Measurements from ENCODE around the gene SHLD2.
"Not testable (repeated sequence)": the region's sequence is repeated elsewhere in the genome, so short reads cannot be mapped to it uniquely, and the experiment has no call there.

Gene SHLD2

GRCh38 chr10:87089746-87090145, 5.3 kb upstream of the SHLD2 start:
- H3K9ac ChIP-seq (ENCODE audit: low read length): no peak overlapping the region
- peaks cover 24% of the 10 kb centered on the region for H3K4me1 ChIP-seq (ENCODE audit: insufficient read depth, low read length)
- no peak overlapping the region for H3K27ac ChIP-seq (ENCODE audit: low read depth, low read length)
- H3K9me3 ChIP-seq (ENCODE audit: low read length): no peaks in the 10 kb centered on the region
- no peaks in the 10 kb centered on the region for H3K27me3 ChIP-seq (ENCODE audit: control insufficient read depth in 1 of 2, insufficient read depth in 2 of 2, low read length in 2 of 2)
- no peaks in the 10 kb centered on the region for H3K36me3 ChIP-seq (ENCODE audit: insufficient read depth, low read length)
- no peak overlapping the region for H3K4me3 ChIP-seq (ENCODE audit: low read depth in 1 of 2, low read length in 2 of 2)

- Histone ChIP-seq H3K36me3 (ENCODE audit: insufficient read depth, low read length) (no peaks in the 10 kb centered on the region), H3K4me3 (ENCODE audit: low read depth in 1 of 2, low read length in 2 of 2) (no peak overlapping the region), H3K9me3 (ENCODE audit: low read length) (no peaks in the 10 kb centered on the region), H3K27ac (ENCODE audit: low read depth, low read length) (no peak overlapping the region), H3K27me3 (ENCODE audit: control insufficient read depth in 1 of 2, insufficient read depth in 2 of 2, low read length in 2 of 2) (no peaks in the 10 kb centered on the region), H3K9ac (ENCODE audit: low read length) (no peak overlapping the region), H3K4me1 (ENCODE audit: insufficient read depth, low read length) (peaks cover 20% of the 10 kb centered on the region)
Observed at GRCh38 chr10:87090779-87091178, 4.2 kb upstream of the SHLD2 start.

DNA sequence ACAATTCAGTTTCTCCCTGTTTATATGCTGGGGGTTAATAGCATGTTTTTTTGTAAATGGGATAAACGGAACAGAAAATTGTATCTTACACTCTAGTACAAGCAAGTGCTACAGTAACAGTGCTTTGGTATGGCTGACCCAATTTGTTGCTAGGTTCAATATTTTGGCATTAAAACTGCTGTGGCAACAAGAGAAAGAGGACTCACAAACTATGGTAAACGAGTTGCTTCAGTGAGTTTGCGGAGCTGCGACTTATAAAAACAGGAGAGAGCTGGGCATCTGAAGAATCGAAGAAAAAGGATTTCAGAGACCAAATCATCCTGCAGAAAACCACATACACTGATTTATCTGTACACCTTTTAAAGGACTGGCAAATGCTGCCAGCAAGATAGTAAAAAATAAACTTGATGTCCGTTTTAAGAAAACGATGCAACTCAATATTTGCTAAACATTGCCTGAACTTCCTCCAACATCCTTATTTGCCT, 2.6 kb upstream of the SHLD2 start:
- Histone ChIP-seq H3K4me3 (ENCODE audit: low read depth in 1 of 2, low read length in 2 of 2) (peak overlapping the region; percentile 72 to 78), H3K27ac (ENCODE audit: low read depth, low read length) (no peak overlapping the region), H3K27me3 (ENCODE audit: control insufficient read depth in 1 of 2, insufficient read depth in 2 of 2, low read length in 2 of 2) (no peaks in the 10 kb centered on the region), H3K4me1 (ENCODE audit: insufficient read depth, low read length) (peaks cover 26% of the 10 kb centered on the region), H3K9me3 (ENCODE audit: low read length) (no peaks in the 10 kb centered on the region), H3K9ac (ENCODE audit: low read length) (peak overlapping the region; percentile 27), H3K36me3 (ENCODE audit: insufficient read depth, low read length) (no peaks in the 10 kb centered on the region)

GRCh38 chr10:87092861-87093631, 2.0 kb upstream of the SHLD2 start:
- H3K4me1 ChIP-seq (ENCODE audit: insufficient read depth, low read length): peaks cover 26% of the 10 kb centered on the region
- H3K27me3 ChIP-seq (ENCODE audit: control insufficient read depth in 1 of 2, insufficient read depth in 2 of 2, low read length in 2 of 2): no peaks in the 10 kb centered on the region
- H3K36me3 ChIP-seq (ENCODE audit: insufficient read depth, low read length): no peaks in the 10 kb centered on the region
- peak overlapping the region; percentile 95 for H3K27ac ChIP-seq (ENCODE audit: low read depth, low read length)
- peak overlapping the region; percentile 27 for H3K9ac ChIP-seq (ENCODE audit: low read length)
- H3K9me3 ChIP-seq (ENCODE audit: low read length): no peaks in the 10 kb centered on the region
- peak overlapping the region; percentile 72 to 78 for H3K4me3 ChIP-seq (ENCODE audit: low read depth in 1 of 2, low read length in 2 of 2)

GRCh38 chr10:87093632-87094372, 1.2 kb upstream of the SHLD2 start:
- no peaks in the 10 kb centered on the region for H3K9me3 ChIP-seq (ENCODE audit: low read length)
- peaks cover 26% of the 10 kb centered on the region for H3K4me1 ChIP-seq (ENCODE audit: insufficient read depth, low read length)
- H3K27ac ChIP-seq (ENCODE audit: low read depth, low read length): peak overlapping the region; percentile 95
- H3K36me3 ChIP-seq (ENCODE audit: insufficient read depth, low read length): no peaks in the 10 kb centered on the region
- H3K4me3 ChIP-seq (ENCODE audit: low read depth in 1 of 2, low read length in 2 of 2): peak overlapping the region; percentile 72 to 78
- H3K27me3 ChIP-seq (ENCODE audit: control insufficient read depth in 1 of 2, insufficient read depth in 2 of 2, low read length in 2 of 2): no peaks in the 10 kb centered on the region
- peak overlapping the region; percentile 27 for H3K9ac ChIP-seq (ENCODE audit: low read length)

GRCh38 chr10:87095236-87095945, 385 bp downstream of the SHLD2 start:
- Histone ChIP-seq H3K27ac (ENCODE audit: low read depth, low read length) (peak overlapping the region; percentile 91), H3K4me1 (ENCODE audit: insufficient read depth, low read length) (peaks cover 26% of the 10 kb centered on the region), H3K27me3 (ENCODE audit: control insufficient read depth in 1 of 2, insufficient read depth in 2 of 2, low read length in 2 of 2) (no peaks in the 10 kb centered on the region), H3K4me3 (ENCODE audit: low read depth in 1 of 2, low read length in 2 of 2) (peak overlapping the region; percentile 61 to 68), H3K9me3 (ENCODE audit: low read length) (no peaks in the 10 kb centered on the region), H3K36me3 (ENCODE audit: insufficient read depth, low read length) (no peaks in the 10 kb centered on the region), H3K9ac (ENCODE audit: low read length) (no peak overlapping the region)

- H3K9me3 ChIP-seq (ENCODE audit: low read length): no peaks in the 10 kb centered on the region
- no peak overlapping the region for H3K4me3 ChIP-seq (ENCODE audit: low read depth in 1 of 2, low read length in 2 of 2)
- no peaks in the 10 kb centered on the region for H3K36me3 ChIP-seq (ENCODE audit: insufficient read depth, low read length)
- no peaks in the 10 kb centered on the region for H3K27me3 ChIP-seq (ENCODE audit: control insufficient read depth in 1 of 2, insufficient read depth in 2 of 2, low read length in 2 of 2)
- H3K4me1 ChIP-seq (ENCODE audit: insufficient read depth, low read length): no peaks in the 10 kb centered on the region
- H3K9ac ChIP-seq (ENCODE audit: low read length): no peak overlapping the region
- H3K27ac ChIP-seq (ENCODE audit: low read depth, low read length): no peak overlapping the region
Observed at GRCh38 chr10:87101996-87102395, 7.0 kb downstream of the SHLD2 start.

DNA sequence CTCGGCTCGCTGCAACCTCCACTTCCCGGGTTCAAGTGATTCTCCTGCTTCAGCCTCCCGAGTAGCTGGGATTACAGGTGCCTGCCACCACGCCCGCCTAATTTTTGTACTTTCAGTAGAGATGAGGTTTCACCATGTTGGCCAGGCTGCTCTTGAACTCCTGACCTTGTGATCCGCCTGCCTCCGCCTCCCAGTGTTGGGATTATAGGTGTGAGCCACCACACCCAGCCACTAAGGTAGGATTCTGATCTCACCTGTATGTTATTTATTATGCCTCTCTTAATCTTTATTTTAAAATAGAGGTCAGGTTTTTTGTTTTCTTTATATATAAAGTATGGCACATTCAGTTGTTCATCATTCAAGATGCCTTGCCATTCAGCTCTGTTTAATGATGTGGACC, 9.7 kb downstream of the SHLD2 start:
- not testable (repeated sequence) for H3K36me3 ChIP-seq (ENCODE audit: insufficient read depth, low read length); H3K4me1 ChIP-seq (ENCODE audit: insufficient read depth, low read length); H3K4me3 ChIP-seq (ENCODE audit: low read depth in 1 of 2, low read length in 2 of 2); H3K27ac ChIP-seq (ENCODE audit: low read depth, low read length); H3K9ac ChIP-seq (ENCODE audit: low read length); H3K9me3 ChIP-seq (ENCODE audit: low read length); H3K27me3 ChIP-seq (ENCODE audit: control insufficient read depth in 1 of 2, insufficient read depth in 2 of 2, low read length in 2 of 2)

GRCh38 chr10:87105446-87106124, 10.6 kb downstream of the SHLD2 start:
- H3K9me3 ChIP-seq (ENCODE audit: low read length): no peaks in the 10 kb centered on the region
- no peaks in the 10 kb centered on the region for H3K4me1 ChIP-seq (ENCODE audit: insufficient read depth, low read length)
- no peak overlapping the region for H3K27ac ChIP-seq (ENCODE audit: low read depth, low read length)
- no peak overlapping the region for H3K9ac ChIP-seq (ENCODE audit: low read length)
- H3K4me3 ChIP-seq (ENCODE audit: low read depth in 1 of 2, low read length in 2 of 2): no peak overlapping the region
- no peaks in the 10 kb centered on the region for H3K27me3 ChIP-seq (ENCODE audit: control insufficient read depth in 1 of 2, insufficient read depth in 2 of 2, low read length in 2 of 2)
- H3K36me3 ChIP-seq (ENCODE audit: insufficient read depth, low read length): peaks cover 4% of the 10 kb centered on the region

DNA sequence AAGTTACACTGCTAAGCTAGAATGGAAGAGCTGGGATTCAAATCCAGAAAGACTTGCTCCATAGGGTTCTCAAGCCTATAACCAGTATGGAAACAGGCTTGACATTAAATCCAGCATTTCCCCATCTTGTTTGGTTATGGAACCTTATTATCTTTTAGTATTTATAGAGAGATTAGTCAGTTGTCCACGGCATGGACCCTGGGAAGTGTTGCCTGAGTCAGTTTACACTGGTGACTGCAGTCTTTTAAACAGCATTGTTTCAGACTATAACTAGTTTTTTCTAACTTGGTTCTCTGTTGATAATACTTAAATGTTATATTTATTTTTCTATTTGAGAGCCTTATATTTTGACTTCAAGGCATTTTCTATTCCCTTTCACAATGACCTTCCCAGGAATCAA, 23.1 kb downstream of the SHLD2 start:
- not testable (repeated sequence) for H3K9ac ChIP-seq (ENCODE audit: low read length); H3K4me3 ChIP-seq (ENCODE audit: low read depth in 1 of 2, low read length in 2 of 2); H3K27ac ChIP-seq (ENCODE audit: low read depth, low read length); H3K36me3 ChIP-seq (ENCODE audit: insufficient read depth, low read length); H3K4me1 ChIP-seq (ENCODE audit: insufficient read depth, low read length); H3K9me3 ChIP-seq (ENCODE audit: low read length); H3K27me3 ChIP-seq (ENCODE audit: control insufficient read depth in 1 of 2, insufficient read depth in 2 of 2, low read length in 2 of 2)

- H3K4me1 ChIP-seq (ENCODE audit: insufficient read depth, low read length); H3K9ac ChIP-seq (ENCODE audit: low read length); H3K27me3 ChIP-seq (ENCODE audit: control insufficient read depth in 1 of 2, insufficient read depth in 2 of 2, low read length in 2 of 2); H3K36me3 ChIP-seq (ENCODE audit: insufficient read depth, low read length); H3K4me3 ChIP-seq (ENCODE audit: low read depth in 1 of 2, low read length in 2 of 2); H3K27ac ChIP-seq (ENCODE audit: low read depth, low read length); H3K9me3 ChIP-seq (ENCODE audit: low read length): not testable (repeated sequence)
Observed at GRCh38 chr10:87119029-87119428, 24.0 kb downstream of the SHLD2 start.
